D721Med (cell line): ENCODE measurements around the gene WWC2.
A peak's percentile ranks its signal among the peaks of the same experiment; 100 is the strongest.

Experiments used
- DNase-seq: peaks from one replicate; pipeline ENCODE4 v3.0.0; 2011; ENCODE audit warnings: low spot score; ENCODE audit not compliant: insufficient read length
- FAIRE-seq: peaks from 2 replicates; lab custom pipeline; 2011; peaks lifted over from hg19 to GRCh38; lab: Jason Lieb, UNC
- TF ChIP-seq, protein P1 (sequence below): IDR thresholded peaks from 2 replicates; pipeline ENCODE4 v1.5.1; 2012; ENCODE audit warnings: mild to moderate bottlenecking, control low read depth; ENCODE audit not compliant: insufficient read depth; ENCODE audit errors: missing control alignments

Gene WWC2

DNA sequence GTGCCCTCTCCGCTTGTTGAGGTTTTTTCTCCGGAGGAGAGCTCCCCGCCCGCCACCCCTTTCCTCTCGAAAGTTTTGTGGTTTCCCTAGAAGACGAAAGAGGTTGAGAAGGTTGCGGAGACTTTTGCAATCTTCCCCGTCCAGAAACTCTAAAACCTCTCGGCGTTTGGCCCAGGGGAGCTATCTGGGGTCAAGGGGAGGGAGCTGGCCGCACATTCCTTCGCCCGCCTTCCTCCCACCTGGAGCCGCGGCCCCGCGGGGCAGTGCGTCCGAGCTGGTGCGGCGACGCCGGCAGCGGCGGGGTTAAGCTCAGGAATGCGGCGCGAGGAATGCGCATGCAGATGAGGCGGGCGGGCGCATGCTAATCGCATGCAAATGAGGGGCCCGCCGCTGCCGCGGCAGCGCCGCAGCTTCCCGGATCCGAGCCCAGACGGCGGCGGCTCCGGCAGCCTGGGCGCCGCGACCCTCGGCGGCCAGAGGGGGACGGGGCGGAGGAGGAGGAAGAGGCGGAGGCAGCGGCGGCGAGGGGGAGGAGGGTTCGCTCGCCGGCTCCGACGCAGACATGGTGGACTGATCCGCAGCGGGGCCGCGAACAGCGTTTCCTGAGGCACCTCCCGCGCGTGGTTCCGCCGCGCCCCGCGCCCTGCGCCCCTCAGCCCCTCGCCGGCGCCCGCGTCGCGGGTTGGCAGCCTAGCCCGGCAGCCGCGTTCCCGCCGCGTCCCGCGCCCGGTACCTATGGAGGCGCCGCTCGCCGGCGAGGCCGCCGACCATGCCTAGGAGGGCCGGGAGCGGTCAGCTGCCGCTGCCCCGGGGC is at the start of gene WWC2:
Gene WWC2 (plus strand): TSS at position 535 of the 814 bp plus-strand sequence. CDS start 235 bp downstream, at position 770.
- FAIRE-seq (no peak), DNase-seq (peak; percentile 68)
- TF ChIP-seq, protein P1, sequence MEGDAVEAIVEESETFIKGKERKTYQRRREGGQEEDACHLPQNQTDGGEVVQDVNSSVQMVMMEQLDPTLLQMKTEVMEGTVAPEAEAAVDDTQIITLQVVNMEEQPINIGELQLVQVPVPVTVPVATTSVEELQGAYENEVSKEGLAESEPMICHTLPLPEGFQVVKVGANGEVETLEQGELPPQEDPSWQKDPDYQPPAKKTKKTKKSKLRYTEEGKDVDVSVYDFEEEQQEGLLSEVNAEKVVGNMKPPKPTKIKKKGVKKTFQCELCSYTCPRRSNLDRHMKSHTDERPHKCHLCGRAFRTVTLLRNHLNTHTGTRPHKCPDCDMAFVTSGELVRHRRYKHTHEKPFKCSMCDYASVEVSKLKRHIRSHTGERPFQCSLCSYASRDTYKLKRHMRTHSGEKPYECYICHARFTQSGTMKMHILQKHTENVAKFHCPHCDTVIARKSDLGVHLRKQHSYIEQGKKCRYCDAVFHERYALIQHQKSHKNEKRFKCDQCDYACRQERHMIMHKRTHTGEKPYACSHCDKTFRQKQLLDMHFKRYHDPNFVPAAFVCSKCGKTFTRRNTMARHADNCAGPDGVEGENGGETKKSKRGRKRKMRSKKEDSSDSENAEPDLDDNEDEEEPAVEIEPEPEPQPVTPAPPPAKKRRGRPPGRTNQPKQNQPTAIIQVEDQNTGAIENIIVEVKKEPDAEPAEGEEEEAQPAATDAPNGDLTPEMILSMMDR = no peak

DNA sequence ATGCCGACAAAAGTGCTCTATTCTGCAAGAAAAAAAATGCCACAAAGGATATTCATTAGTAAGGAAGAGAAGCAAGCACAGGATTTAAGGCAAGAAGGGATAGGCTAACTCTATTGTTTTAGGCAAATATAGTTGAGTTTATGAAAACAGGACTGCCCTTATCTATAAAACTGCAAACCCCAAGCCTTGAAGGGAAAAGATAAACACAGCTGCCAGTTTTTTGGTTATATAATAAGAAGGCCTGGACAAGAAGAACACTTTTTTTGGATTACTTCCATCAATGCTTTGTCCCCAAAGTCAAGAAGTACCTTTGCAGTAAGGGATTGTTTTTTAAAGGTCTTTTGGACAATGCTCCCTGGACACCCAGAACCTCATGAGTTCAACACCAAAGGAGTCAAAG is 45.4 kb upstream of the WWC2 start:
- no peak for FAIRE-seq

DNA sequence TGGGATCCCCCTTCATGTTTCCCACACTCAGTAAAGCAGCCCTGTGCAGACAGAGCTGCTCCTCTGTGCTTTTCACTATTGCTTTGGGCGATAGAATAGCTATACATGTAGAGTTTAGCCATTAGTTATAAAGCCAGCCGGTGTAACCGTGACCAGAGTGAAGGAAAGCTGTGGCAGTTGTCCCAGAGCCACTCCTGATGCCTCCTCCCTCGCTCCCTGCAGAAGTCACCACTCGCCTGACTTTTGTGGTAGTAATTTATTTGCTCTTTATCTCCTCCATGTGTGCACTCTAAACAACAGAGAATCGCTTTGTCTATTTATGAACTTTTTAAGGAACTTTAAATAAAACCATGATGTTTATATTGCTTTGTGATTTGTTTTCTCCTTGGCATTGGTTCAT is 41.8 kb upstream of the WWC2 start:
- DNase-seq = no peak
- TF ChIP-seq, protein P1 = no peak
- FAIRE-seq = no peak

More for the DNA sequence above, 45.4 kb upstream of the WWC2 start:
- TF ChIP-seq, protein P1 = no peak
- DNase-seq = no peak

DNA sequence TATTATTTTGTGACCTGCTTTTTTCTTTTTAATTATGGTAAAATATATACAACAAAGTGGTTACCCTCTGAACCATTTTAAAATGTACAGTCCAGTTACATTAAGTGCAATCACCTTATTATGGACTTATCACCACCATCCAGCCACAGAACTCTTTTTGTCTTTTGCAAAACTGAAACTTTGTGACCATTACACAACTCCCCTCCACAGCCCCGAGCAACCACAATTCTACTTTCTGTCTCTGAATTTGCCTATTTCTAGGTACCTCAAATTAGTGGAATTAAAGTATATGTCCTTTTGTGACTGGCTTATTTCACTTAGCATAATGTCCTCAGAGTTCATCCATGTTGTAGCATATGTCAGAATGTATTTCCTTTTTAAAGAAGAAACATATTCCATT is 39.3 kb upstream of the WWC2 start:
- FAIRE-seq (no peak), DNase-seq (no peak)
- TF ChIP-seq, protein P1 = no peak

DNA sequence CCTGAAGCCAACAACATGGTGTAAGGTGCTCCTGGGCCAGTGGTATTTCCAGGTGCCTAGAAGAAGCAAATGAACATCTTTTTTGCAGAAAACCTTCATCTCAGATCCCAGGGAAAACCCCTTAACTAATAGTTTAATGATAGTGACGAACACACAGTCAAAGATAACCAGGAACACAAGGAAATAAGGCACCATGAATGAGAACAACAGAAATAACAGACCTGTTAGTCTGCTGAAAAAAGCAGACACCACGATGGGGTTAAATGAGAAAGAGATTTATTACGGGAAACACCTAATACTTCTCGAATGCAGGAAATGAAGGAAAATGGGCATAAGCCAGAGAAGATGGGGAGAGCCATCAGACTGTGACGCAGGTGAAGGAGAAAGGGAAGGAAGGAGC is 30.6 kb upstream of the WWC2 start:
- FAIRE-seq (no peak), DNase-seq (no peak)
- TF ChIP-seq, protein P1 = no peak

DNA sequence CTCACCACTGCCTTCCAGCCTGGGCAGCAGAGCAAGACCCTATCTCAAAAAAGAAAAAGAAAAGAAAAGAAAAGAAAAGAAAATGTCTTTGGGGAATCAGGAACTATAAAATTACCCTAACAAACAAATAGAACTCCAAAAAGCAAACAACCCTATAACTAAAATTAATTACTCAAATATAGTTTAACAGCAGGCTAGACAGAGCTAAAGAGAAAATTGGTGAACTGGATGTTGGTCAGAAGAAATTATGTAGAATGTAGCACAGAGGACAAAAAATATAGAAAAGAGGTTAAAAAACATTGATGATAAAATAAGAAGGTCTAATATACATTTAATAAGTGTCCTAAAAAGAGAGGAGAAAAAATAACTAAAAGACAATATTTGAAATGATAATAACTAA is 27.8 kb upstream of the WWC2 start:
- FAIRE-seq = no peak
- no peak for DNase-seq
- TF ChIP-seq, protein P1 = no peak

DNA sequence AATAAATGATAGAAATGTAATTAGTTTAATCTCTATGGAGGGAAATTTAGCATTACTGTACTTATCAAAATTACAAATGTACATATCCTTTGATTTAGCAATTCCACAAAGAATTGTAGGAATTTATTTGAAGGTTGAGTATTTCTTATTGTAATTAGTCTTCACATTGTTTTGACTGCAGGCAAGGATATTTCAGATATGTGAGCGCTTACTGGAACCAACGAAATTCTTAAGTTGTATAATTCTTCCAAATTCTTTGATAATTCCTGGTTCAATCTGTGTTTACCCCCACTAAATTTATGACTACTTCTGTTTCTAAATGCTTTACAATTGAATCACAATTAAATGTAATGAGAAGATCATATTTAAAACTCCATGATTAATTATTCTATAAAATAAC is 26.9 kb upstream of the WWC2 start:
- DNase-seq = no peak
- no peak for FAIRE-seq
- TF ChIP-seq, protein P1 = no peak
